HG03354 (cell line): ENCODE measurements around the gene MUC4.
"Not testable (repeated sequence)": the region's sequence is repeated elsewhere in the genome, so short reads cannot be mapped to it uniquely, and the experiment has no call there.

Experiments
- ATAC-seq: cut with Tn5 transposase; IDR thresholded peaks from one replicate; pipeline ENCODE4 v1.9.1; 2021; ENCODE audit warnings: mild to moderate bottlenecking; ENCODE audit not compliant: unreplicated experiment, poor library complexity, severe bottlenecking

Gene MUC4

GRCh38 chr3:195796795-195797194 lies 14.9 kb downstream of the MUC4 start:
- no peak for ATAC-seq

- ATAC-seq, result no peak
These were observed 17.0 kb downstream of the MUC4 start for GRCh38 chr3:195794708-195795107.

DNA sequence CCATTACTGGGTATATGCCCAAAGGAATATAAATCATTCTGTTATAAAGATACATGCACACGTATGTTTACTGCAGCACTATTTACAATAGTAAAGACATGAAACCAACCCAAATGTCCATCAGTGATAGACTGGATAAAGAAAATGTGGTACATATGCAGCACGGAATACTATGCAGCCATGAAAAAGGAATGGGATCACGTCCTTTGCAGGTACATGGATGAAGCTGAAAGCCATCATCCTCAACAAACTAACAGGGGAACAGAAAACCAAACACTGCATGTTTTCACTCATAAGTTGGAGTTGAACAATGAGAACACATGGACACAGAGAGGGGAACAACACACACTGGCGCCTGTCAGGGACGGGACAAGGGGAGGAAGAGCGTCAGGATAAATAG lies 19.1 kb downstream of the MUC4 start:
- not testable (repeated sequence) for ATAC-seq

- no peak for ATAC-seq
These were observed 20.8 kb downstream of the MUC4 start for GRCh38 chr3:195790901-195791300.

DNA sequence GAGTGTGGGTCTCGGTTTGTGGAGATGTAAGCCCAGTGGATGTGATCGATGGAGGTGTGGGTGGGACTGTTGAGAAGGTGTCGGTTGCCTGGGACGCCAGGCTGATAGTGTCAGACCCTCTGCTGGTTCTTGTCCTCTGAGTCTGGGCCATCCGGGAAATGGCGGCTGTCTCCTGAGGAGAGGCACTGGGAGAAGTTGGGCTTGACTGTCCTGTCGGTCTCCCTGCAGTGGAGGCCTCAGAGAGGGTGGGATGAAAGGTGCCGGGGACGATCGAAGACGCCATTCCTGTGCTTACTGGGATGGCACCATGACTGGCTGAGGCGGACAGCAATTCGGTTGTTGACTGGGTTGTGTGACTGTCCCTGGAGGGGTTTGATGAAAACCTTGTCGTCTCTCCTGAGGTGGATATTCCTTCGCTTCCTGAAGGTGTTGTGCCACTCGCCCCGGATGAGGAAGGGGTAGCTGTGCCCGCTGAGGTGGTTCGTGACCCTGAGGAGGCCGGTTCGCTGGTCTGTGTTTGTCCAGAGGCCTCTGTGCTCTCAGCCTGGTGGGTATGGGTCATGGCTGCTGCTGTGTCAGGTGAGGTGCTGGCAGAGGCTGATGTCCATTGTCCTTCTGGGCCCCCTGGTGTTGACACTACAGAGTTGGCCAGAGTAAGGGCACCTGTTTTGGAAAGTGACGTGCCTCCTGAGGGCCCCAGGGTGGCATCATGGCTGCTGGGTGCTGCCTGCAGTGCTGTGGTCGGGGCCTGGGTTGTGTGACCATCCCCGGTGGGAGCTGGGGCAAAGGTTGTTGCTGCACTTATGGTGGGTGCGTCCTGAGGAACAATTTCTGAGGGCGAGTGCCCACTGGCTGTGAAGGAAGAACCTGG lies 22.8 kb downstream of the MUC4 start:
- ATAC-seq, result no peak

DNA sequence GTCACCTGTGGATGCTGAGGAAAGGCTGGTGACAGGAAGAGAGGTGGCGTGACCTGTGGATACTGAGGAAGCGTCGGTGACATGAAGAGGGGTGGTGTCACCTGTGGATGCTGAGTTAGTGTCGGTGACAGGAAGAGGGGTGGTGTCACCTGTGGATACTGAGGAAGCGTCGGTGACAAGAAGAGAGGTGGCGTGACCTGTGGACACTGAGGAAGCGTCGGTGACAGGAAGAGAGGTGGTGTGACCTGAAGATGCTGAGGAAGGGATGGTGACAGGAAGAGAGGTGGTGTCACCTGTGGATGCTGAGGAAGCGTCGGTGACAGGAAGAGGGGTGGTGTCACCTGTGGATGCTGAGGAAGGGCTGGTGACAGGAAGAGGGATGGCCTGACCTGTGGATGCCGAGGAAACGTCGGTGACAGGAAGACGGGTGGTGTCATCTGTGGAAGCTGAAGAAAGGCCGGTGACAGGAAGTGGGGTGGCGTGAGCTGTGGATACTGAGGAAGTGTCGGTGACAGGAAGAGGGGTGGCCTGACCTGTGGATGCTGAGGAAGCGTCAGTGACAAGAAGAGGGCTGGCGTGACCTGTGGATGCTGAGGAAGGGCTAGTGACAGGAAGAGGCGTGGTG lies 25.8 kb downstream of the MUC4 start:
- not testable (repeated sequence) for ATAC-seq

GRCh38 chr3:195784031-195784430 lies 27.7 kb downstream of the MUC4 start:
- ATAC-seq, result not testable (repeated sequence)

GRCh38 chr3:195781236-195781635 lies 30.5 kb downstream of the MUC4 start:
- ATAC-seq, result not testable (repeated sequence)

DNA sequence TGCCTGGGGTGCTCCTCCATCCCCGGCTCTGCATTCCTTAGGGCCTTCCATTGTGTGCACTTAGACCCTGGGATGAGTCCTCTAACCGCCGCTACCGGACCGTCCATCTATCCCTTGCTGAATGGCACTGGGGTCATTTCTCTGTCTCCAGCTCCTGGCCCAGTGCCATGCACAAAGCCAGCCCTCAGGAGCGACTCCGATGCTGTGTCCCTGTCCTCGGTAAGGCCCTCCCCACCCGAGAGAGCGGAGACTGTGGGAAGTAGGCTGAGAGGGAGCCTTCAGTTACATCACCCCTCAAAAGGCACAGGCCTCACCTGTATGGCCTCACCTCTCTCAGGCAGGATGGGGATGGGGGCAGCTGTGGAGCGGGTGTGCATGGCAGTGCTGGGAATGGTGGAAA lies 33.8 kb downstream of the MUC4 start:
- no peak for ATAC-seq

DNA sequence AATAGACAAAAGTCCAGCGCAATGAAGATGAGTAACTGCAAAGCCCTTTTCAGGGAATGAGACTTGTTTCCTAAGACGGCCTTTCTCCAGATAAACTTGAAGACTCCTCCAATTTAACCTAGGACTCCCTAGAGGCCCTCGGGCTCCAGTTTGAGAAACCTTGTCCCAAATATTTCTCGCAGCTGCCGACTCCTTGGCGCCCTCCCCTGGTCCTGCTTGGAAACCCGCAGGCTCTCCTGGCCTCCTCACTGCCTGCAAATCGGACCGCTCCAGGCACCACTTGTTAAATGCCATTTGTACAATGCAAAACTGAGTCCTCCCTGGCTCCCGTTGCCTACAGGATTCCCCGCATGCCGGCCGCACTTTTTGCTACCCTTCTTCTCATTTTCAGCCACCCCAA lies 36.8 kb downstream of the MUC4 start:
- ATAC-seq, result no peak

DNA sequence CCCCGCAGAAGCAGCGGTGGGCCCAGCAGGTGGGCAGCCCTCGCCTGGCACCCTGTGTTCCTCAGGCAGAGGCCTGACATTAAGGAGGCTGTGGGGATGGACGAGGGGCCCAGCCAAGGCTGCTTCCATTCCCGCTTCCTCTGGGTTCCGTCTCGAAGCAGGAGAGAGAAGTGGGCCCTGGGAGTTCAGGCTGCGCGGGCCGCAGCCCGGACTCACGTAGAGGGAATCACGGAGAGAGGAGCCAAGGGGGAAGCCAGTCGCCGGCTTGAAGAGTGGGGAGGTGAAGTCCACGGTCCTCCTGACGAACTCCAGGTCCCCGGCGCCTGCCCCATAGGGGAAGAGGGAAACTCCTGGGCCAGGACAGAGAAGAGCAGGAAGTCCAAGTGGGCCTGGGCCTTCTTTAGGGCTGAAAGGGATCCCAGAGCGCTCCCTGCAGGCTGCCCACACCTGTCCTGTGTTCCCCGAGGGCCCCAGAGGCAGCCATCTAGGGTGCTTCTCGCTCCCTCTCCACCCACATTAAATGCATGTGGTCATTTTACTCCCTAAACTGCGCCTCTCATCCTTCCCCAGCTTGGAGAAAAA lies 37.7 kb downstream of the MUC4 start:
- no peak for ATAC-seq

DNA sequence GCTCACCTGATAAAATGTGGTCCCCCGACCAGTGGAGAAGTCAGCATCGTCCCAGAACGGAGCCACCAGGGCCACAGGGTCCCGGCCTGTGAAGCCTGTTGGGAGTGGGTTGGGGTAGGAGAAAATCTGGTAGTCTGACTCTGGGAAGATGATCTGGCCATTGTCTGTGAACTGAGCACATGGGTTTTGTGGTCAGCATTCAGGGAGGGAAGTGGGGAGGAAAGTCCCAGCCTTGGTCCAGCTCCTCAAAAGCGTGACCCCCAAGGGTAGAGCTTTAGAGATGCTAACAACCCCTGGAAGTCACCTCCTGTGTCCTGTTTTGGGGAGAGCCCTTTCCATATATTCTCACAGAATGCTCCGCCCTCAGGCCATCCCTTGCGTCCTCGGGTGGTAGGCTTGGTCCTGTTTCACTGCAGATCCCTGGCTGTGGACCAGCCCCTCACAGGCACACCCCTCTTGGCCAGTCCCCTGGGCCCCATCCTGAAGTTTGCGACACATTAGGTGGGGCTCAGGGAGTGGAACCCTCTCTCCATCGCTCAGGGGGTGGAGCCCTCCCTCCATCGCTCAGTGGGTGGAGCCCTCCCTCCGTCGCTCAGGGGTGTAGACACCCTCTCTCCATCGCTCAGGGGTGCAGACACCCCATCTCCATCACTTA lies 40.0 kb downstream of the MUC4 start:
- no peak for ATAC-seq

DNA sequence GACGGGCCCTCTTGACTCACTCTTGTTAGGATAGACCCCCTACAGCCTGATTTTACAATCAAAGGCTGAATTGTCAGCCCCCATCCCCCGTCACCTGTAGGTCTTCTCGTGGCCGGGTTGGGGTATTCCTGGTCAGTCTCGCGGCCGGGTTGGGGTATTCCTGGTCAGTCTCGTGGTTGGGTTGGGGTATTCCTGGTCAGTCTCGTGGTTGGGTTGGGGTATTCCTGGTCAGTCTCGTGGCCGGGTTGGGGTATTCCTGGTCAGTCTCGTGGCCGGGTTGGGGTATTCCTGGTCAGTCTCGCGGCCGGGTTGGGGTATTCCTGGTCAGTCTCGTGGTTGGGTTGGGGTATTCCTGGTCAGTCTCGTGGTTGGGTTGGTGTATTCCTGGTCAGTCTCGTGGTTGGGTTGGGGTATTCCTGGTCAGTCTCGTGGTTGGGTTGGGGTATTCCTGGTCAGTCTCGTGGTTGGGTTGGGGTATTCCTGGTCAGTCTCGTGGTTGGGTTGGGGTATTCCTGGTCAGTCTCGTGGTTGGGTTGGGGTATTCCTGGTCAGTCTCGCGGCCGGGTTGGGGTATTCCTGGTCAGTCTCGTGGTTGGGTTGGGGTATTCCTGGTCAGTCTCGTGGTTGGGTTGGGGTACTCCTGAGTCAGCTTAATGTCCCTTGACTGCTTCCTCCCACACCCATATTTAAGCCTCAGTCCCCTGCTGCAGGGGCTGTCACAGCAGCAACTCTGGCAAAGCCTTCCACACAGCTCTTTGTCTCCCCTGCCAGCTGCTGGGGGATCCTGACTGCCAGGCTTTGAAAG lies 40.7 kb downstream of the MUC4 start:
- ATAC-seq, result not testable (repeated sequence)

DNA sequence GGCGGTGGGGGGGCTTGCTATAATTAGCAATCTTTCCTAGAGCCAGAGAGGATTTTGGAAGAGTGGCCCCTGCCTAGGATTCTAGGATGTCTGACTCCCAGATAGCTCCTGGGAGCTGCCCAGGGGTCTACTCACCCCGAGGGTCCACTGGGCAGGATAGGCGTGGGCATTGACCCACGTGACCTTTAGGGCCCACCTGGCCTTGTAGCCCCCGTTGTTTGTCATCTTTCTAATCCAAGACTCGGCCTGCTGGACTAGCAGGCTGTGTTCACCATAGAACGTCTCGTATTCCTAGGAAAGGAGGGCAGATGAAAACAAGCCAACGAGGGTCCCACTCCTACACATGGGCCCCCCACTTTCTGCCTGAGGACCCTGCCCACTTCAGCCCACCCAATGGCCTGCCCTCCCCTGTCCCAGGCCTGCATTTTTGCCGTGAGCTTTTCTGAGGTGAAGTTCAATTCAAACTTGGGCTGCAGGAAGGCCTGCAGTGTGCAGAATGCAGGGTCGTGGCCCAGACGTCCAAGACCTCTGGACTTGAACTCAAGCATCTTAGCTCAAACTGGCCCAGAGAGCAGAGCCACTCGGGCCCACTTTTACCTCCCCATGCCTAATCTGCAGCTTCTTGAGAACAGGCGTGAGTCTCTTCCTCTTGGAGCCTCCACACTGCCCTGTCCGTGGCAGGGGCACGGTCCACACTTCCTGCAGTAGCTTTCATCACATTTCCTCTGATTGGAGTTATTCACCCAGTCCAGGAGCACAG lies 41.5 kb downstream of the MUC4 start:
- ATAC-seq, result no peak

- no peak for ATAC-seq
These were observed 42.2 kb downstream of the MUC4 start for GRCh38 chr3:195769551-195769950.

GRCh38 chr3:195768831-195769303 lies 42.9 kb downstream of the MUC4 start:
- no peak for ATAC-seq

DNA sequence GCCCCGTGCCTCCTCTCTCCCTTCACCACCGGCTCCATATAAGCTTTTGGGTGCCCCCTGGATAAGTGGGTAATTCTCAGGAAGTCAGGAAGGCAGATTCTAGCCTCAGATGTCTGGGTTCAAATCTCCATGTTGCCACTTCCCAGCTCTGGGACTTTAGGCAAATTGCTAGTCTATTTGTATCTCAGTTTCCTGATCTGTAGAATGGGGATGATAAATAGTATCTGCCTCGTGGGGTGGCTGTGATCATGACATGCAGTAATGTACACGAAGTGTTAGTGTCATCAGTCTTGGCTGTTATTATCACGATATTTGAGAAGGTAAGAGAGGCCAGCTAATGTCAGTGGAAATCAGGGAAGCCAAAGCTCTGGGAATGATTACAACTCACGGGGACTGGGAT lies 43.3 kb downstream of the MUC4 start:
- ATAC-seq, result no peak

DNA sequence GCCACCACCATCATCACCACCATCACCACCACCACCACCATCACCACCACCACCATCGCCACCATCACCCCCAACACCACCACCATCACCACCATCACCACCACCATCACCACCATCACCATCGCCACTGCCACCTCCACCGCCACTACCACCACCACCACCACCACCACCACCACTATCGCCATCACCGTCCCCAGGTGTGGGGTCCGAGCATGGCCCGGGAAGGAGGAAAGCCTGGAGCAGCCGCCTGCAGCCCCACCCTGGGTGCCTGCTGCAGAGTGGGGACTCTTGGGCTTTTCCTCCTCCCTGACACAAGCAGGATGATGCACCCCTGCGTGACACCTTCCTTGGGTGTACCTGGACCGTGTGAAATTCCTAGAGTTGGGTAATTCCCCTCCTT lies 43.9 kb downstream of the MUC4 start:
- no peak for ATAC-seq

DNA sequence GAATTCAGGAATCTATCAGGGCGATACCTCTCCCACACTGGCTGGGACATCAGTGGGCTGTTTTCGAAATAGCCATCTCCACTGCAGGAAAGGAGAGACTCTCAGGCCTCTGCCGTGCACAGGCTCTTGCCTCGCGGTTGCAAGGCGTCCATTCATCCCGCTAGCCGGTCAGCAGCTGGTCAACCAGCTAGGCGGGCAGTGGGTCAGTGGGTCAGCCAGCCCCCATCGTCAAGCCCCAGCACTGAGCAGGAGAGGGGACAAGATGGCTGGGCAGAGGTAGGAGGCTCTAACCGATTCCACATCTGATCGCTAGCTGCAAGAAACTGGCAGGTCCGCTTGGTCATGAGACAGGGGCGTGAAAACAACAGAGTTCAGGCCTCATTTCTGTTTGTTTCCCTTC lies 45.1 kb downstream of the MUC4 start:
- ATAC-seq, result no peak
